H9 (cell line): ENCODE results near the gene PLD3. TPM values are rescaled to one million over a fixed set of nuclear protein-coding genes. Genes with fewer than 3 reads are reported as not detected.

ENCODE experiments used
- DNase-seq: peaks from one replicate; pipeline ENCODE4 v3.0.0-alpha.2; 2017
- H2AFZ ChIP-seq: one replicate; pipeline ENCODE4 v1.6.1; 2013; ENCODE audit warnings: mild to moderate bottlenecking, low read length, control low read depth, moderate library complexity
- H2AK5ac ChIP-seq: 2 replicates; pipeline ENCODE4 v1.6.1; 2013; ENCODE audit warnings: low read length, control low read depth, mixed read lengths; ENCODE audit not compliant: insufficient read length
- H2BK120ac ChIP-seq: one replicate; pipeline ENCODE4 v1.6.1; 2013; ENCODE audit warnings: low read depth, mild to moderate bottlenecking, low read length, control low read depth, inconsistent platforms; ENCODE audit not compliant: poor library complexity, severe bottlenecking
- H2BK12ac ChIP-seq: 2 replicates; pipeline ENCODE4 v1.6.1; 2013; ENCODE audit warnings: low read length, control low read depth, mixed read lengths, low read depth; ENCODE audit not compliant: insufficient read length
- H2BK15ac ChIP-seq: 2 replicates; pipeline ENCODE4 v1.6.1; 2013; ENCODE audit warnings: low read depth, low read length, control low read depth
- H2BK20ac ChIP-seq: one replicate; pipeline ENCODE4 v1.6.1; 2013; ENCODE audit warnings: low read depth, mild to moderate bottlenecking, low read length, control low read depth, inconsistent platforms; ENCODE audit not compliant: poor library complexity, severe bottlenecking
- H2BK5ac ChIP-seq: 2 replicates; pipeline ENCODE4 v1.6.1; 2013; ENCODE audit warnings: low read length, control low read depth, mixed read lengths; ENCODE audit not compliant: insufficient read length
- H3K14ac ChIP-seq: 2 replicates; pipeline ENCODE4 v1.6.1; 2013; ENCODE audit warnings: low read length, control low read depth; ENCODE audit not compliant: insufficient read depth
- H3K18ac ChIP-seq: 2 replicates; pipeline ENCODE4 v1.6.1; 2013; ENCODE audit warnings: low read depth, mild to moderate bottlenecking, mixed read lengths, low read length, control low read depth; ENCODE audit not compliant: insufficient read length
- H3K23ac ChIP-seq: 2 replicates; pipeline ENCODE4 v1.6.1; 2013; ENCODE audit warnings: low read length, control low read depth, mixed read lengths, low read depth; ENCODE audit not compliant: insufficient read length
- H3K23me2 ChIP-seq: 2 replicates; pipeline ENCODE4 v1.6.1; 2013; ENCODE audit warnings: low read depth, mild to moderate bottlenecking, mixed read lengths, low read length, control low read depth; ENCODE audit not compliant: insufficient read length, poor library complexity, severe bottlenecking
- H3K27ac ChIP-seq: 2 replicates; pipeline ENCODE4 v1.5.1; 2013; ENCODE audit warnings: low read length, control low read depth, mixed read lengths, low read depth; ENCODE audit not compliant: insufficient read length
- H3K27me3 ChIP-seq: 2 replicates; pipeline ENCODE4 v1.6.1; 2013; ENCODE audit warnings: low read length, control low read depth, inconsistent platforms; ENCODE audit not compliant: insufficient read depth
- H3K4ac ChIP-seq: 2 replicates; pipeline ENCODE4 v1.6.1; 2013; ENCODE audit warnings: low read depth, mild to moderate bottlenecking, control low read depth, inconsistent platforms, low read length, moderate library complexity
- H3K4me1 ChIP-seq: 2 replicates; pipeline ENCODE4 v1.6.1; 2013; ENCODE audit warnings: low read length, control low read depth, inconsistent platforms; ENCODE audit not compliant: insufficient read depth
- H3K4me2 ChIP-seq: 2 replicates; pipeline ENCODE4 v1.6.1; 2013; ENCODE audit warnings: low read length, control low read depth, mixed read lengths; ENCODE audit not compliant: insufficient read length, insufficient read depth
- H3K56ac ChIP-seq: 2 replicates; pipeline ENCODE4 v1.6.1; 2013; ENCODE audit warnings: low read depth, mild to moderate bottlenecking, mixed read lengths, low read length, control low read depth; ENCODE audit not compliant: insufficient read length
- H3K79me1 ChIP-seq: 2 replicates; pipeline ENCODE4 v1.6.1; 2013; ENCODE audit warnings: low read depth, mild to moderate bottlenecking, moderate library complexity, low read length, control low read depth, inconsistent platforms; ENCODE audit not compliant: insufficient read depth, poor library complexity, severe bottlenecking
- H3K79me2 ChIP-seq: 2 replicates; pipeline ENCODE4 v1.6.1; 2013; ENCODE audit warnings: low read length, control low read depth, inconsistent platforms; ENCODE audit not compliant: insufficient read depth
- H3K9ac ChIP-seq: 2 replicates; pipeline ENCODE4 v1.6.1; 2013; ENCODE audit warnings: low read length, control low read depth, mixed read lengths; ENCODE audit not compliant: insufficient read length; ENCODE audit errors: extremely low read depth
- H3K9me3 ChIP-seq: one replicate; pipeline ENCODE4 v1.6.1; 2013; ENCODE audit warnings: low read depth, low read length, inconsistent platforms; ENCODE audit not compliant: control insufficient read depth
- H3T11ph ChIP-seq: one replicate; pipeline ENCODE4 v1.6.1; 2013; ENCODE audit warnings: mild to moderate bottlenecking, low read length, control low read depth, inconsistent platforms
- H4K20me1 ChIP-seq: one replicate; pipeline ENCODE4 v1.6.1; 2013; ENCODE audit not compliant: control insufficient read depth, insufficient read length, insufficient read depth
- H4K5ac ChIP-seq: 2 replicates; pipeline ENCODE4 v1.6.1; 2013; ENCODE audit warnings: low read depth, mild to moderate bottlenecking, mixed read lengths, low read length, control low read depth; ENCODE audit not compliant: insufficient read length
- H4K8ac ChIP-seq: replicated peaks from 2 replicates; pipeline ENCODE4 v1.6.1; 2013; ENCODE audit warnings: low read length, control low read depth, mixed read lengths, low read depth; ENCODE audit not compliant: insufficient read length
- H4K91ac ChIP-seq: 2 replicates; pipeline ENCODE4 v1.6.1; 2013; ENCODE audit warnings: low read depth, mild to moderate bottlenecking, moderate library complexity, mixed read lengths, low read length, control low read depth; ENCODE audit not compliant: insufficient read length
- H3K27ac Mint-ChIP-seq, 3 experiments: 2 replicates in 2 of 3; 3 replicates in 1 of 3; pipeline ENCODE4 v1.8.0; 2020 to 2021; ENCODE audit warnings: mixed read lengths in 3 of 3, mild to moderate bottlenecking in 1 of 3, moderate library complexity in 1 of 3
- H3K27me3 Mint-ChIP-seq: 2 replicates; pipeline ENCODE4 v1.8.0; 2021; ENCODE audit warnings: low read depth, mild to moderate bottlenecking, moderate library complexity, mixed read lengths
- H3K36me3 Mint-ChIP-seq, 3 experiments: 2 replicates in 2 of 3; 3 replicates in 1 of 3; pipeline ENCODE4 v1.8.0; 2020 to 2021; ENCODE audit warnings: low read depth in 3 of 3, mixed read lengths in 3 of 3; ENCODE audit not compliant: insufficient read depth in 1 of 3
- H3K4me1 Mint-ChIP-seq, 2 experiments: 2 replicates each; pipeline ENCODE4 v1.8.0; 2020; ENCODE audit warnings: mixed read lengths in 2 of 2
- H3K4me3 Mint-ChIP-seq, 2 experiments: 2 replicates in 1 of 2; 3 replicates in 1 of 2; pipeline ENCODE4 v1.8.0; 2020 to 2021; ENCODE audit warnings: mild to moderate bottlenecking in 2 of 2, mixed read lengths in 2 of 2, moderate library complexity in 1 of 2
- H3K9me3 Mint-ChIP-seq, 2 experiments: 2 replicates in 1 of 2; 3 replicates in 1 of 2; pipeline ENCODE4 v1.8.0; 2020; ENCODE audit warnings: mild to moderate bottlenecking in 2 of 2, mixed read lengths in 2 of 2, moderate library complexity in 1 of 2
- CTCF ChIP-seq: fragments of 200-600 bp; sonication (generic); conservative IDR thresholded peaks from 3 replicates; pipeline ENCODE4 v1.8.0; 2021; ENCODE audit warnings: antibody characterized with exemption, mild to moderate bottlenecking
- WGBS: extraction: QIAGEN DNeasy Blood & Tissue Kit; methylation state at CpG from one replicate; pipeline ENCODE4 v1.1.7; 2013; ENCODE audit warnings: missing lambda C conversion rate, low lambda C conversion rate, mixed read lengths; ENCODE audit not compliant: insufficient read length; ENCODE audit errors: extremely low coverage; 5-methylcytosine and 5-hydroxymethylcytosine counted together
- total RNA-seq: library from RNA; stranded (reverse); gene quantifications from 2 replicates; pipeline ENCODE4 v1.2.1, GENCODE V29; 2021

The PLD3 gene
- total RNA-seq, 1 experiment from 2014 or later, result 194 TPM

DNA sequence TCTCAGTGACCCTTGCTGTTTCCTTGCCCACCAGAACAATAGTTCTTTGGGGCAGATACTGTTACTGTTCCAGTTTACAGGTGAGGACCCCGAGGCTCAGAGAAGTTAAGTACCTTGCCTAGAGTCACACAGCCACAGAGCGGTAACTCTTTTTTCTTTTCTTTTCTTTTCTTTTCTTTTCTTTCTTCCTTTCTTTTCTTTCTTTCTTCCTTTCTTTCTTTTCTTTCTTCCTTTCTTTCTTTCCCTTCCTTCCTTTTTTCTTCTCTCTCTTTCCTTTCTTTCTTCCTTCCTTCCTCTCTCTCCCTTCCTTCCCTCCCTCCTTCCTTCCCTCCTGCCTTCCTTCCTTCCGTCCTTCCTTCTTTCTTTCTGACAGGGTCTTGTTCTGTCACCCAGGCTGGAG lies 69.5 kb downstream of the PLD3 start:
- Histone ChIP-seq H3K23me2 (peaks cover 3% of the 10 kb centered on the region), H3K9ac (no peak overlapping the region), H2BK15ac (no peak overlapping the region), H2BK12ac (no peak overlapping the region), H3K23ac (no peak overlapping the region), H3K27ac (no peak overlapping the region), H2BK5ac (no peak overlapping the region), H3K56ac (no peak overlapping the region), H3K4ac (no peak overlapping the region), H4K5ac (no peak overlapping the region), H2BK20ac (no peak overlapping the region), H3K14ac (no peak overlapping the region), H3K27me3 (no peaks in the 10 kb centered on the region), H3K79me1 (no peaks in the 10 kb centered on the region), H2BK120ac (no peak overlapping the region), H3K4me2 (no peak overlapping the region), H3T11ph (no peak overlapping the region), H3K9me3 (no peaks in the 10 kb centered on the region), H2AK5ac (no peak overlapping the region), H4K8ac (no peak overlapping the region), H4K20me1 (no peaks in the 10 kb centered on the region), H2AFZ (no peak overlapping the region), H4K91ac (no peak overlapping the region), H3K18ac (no peak overlapping the region), H3K79me2 (no peaks in the 10 kb centered on the region), H3K4me1 (no peaks in the 10 kb centered on the region)
- WGBS, result no CpG with 5 or more reads among the region's 3 CpGs
- H3K27ac Mint-ChIP-seq, result peak overlapping the region in 1 of 3 experiments; percentile 23; a peak in 2 of 7 replicates
- peaks cover 0 to 5% (median 4%) of the 10 kb centered on the region in 3 experiments; a peak in 3 of 7 replicates for H3K36me3 Mint-ChIP-seq
- peaks cover 0 to 3% of the 10 kb centered on the region in 2 experiments; a peak in 1 of 5 replicates for H3K9me3 Mint-ChIP-seq
- peaks cover 7% of the 10 kb centered on the region for H3K27me3 Mint-ChIP-seq
- H3K4me3 Mint-ChIP-seq, result peak overlapping the region in 1 of 2 experiments; percentile 22; a peak in 2 of 5 replicates
- peaks cover 24 to 40% of the 10 kb centered on the region in 2 experiments for H3K4me1 Mint-ChIP-seq
- no peak for DNase-seq
- TF ChIP-seq CTCF, result no peak
